Measurements from ENCODE around the gene ASIC2.
"Not testable (repeated sequence)": the region's sequence is repeated elsewhere in the genome, so short reads cannot be mapped to it uniquely, and the experiment has no call there.

ASIC2 gene

GRCh38 chr17:32969231-32969630 is 323.9 kb downstream of the ASIC2 start:
- DNase-seq = not testable (repeated sequence)

DNA sequence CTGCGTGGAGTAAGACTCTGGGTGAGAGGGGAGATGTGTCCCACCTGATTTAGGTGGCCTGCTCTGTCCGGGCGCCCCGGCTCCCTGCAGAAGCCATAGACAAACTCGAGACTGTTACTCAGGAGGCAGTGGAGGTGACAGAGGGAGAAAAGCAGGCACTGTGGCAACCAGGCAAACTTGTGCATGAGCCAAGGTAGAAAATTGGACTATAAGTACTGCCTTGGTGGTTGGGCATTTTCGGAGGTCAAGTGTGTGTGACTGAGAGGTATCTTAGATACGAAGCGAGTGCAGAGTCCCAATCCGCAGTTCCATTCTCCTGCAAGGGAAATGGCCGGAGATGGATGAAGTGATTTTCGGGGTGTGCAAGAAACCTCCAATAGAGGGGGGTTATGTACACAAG is 328.6 kb downstream of the ASIC2 start:
- DNase-seq = no peak

All from NCI-H446 (cell line).